Urinary bladder (tissue), 4 donors: ENCODE results near the gene LMBRD1. TPM values are rescaled to one million over a fixed set of nuclear protein-coding genes. Genes with fewer than 3 reads are reported as not detected.
"Not testable (repeated sequence)": the region's sequence is repeated elsewhere in the genome, so short reads cannot be mapped to it uniquely, and the experiment has no call there.

Source experiments
- DNase-seq: peaks from one replicate; pipeline ENCODE4 v3.0.0-alpha.2; 2015; ENCODE audit errors: extremely low spot score
- H3K27ac ChIP-seq: one replicate; pipeline ENCODE4 v1.5.1; 2013; ENCODE audit warnings: low read depth, mild to moderate bottlenecking, moderate library complexity
- H3K36me3 ChIP-seq: one replicate; pipeline ENCODE4 v1.6.1; 2013; ENCODE audit warnings: mild to moderate bottlenecking, moderate library complexity; ENCODE audit not compliant: insufficient read depth
- H3K4me1 ChIP-seq: one replicate; pipeline ENCODE4 v1.6.1; 2013; ENCODE audit warnings: mild to moderate bottlenecking, moderate library complexity; ENCODE audit not compliant: insufficient read depth
- H3K4me3 ChIP-seq: one replicate; pipeline ENCODE4 v1.5.1; 2013; ENCODE audit warnings: low read depth, low read length
- WGBS: extraction: QIAGEN DNeasy Blood & Tissue Kit; methylation state at CpG from one replicate; pipeline ENCODE4 v1.1.7; 2013; 5-methylcytosine and 5-hydroxymethylcytosine counted together
- polyA plus RNA-seq: library from polyadenylated mRNA; stranded (reverse); fragments of 200-250 nt; gene quantifications from one replicate; pipeline ENCODE4 v1.2.3, GENCODE V29; 2013
- total RNA-seq: library from RNA; depleted of rRNA; stranded (reverse); fragments of >200 nt; gene quantifications from one replicate; pipeline ENCODE4 v1.2.3, GENCODE V29; 2014
- donor health status: healthy with polysubstance abuse.
- donor health status: healthy.

Gene LMBRD1
- total and polyA plus RNA-seq, 2 donors = 50.4 to 86.8 TPM

- Histone ChIP-seq H3K4me1 (no peaks in the 10 kb centered on the region), H3K4me3 (no peak overlapping the region), H3K36me3 (no peaks in the 10 kb centered on the region), H3K27ac (no peak overlapping the region)
- DNase-seq = no peak
- WGBS = 83% methylated on average over 1 of the region's 1 CpG
Observed at GRCh38 chr6:69789578-69789977, 7.2 kb downstream of the LMBRD1 start.

DNA sequence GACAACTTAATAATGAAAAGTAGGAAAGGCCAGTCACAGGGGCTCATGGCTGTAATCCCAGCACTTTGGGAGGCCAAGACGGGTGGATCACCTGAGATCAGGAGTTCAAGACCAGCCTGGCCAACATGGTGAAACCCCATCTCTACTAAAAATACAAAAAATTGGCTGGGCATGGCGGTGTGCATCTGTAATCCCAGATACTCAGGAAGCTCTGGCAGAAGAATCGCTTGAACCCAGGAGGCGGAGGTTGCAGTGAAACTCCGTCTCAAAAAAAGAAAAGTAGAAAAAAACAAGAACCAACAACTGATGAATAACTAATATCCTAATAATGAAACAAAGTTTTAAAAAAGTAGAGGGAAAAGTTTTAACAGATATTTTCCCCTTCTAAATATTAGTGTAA is 9.4 kb downstream of the LMBRD1 start:
- H3K4me3 ChIP-seq, H3K36me3 ChIP-seq, H3K4me1 ChIP-seq, DNase-seq, H3K27ac ChIP-seq: not testable (repeated sequence)
- WGBS = 88% methylated on average over 5 of the region's 5 CpGs

DNA sequence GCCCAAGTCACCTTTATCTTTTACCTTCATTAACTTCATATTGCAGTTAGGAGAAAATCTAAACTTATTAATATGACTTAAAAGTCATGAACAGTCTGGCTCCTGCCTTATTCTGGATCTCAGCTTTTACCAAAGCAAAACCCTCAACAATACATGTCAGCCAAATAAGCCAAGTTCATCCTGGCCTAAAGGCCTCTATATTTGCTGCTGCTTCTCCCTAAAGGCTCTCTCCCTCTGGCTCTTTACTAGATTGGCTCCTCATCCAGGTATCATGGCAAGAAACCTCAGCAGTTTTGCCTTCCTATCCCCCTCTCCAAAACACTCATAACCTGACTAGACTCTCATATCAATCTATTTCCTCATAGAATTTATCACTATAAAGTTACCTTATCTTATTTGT is 11.1 kb downstream of the LMBRD1 start:
- Histone ChIP-seq H3K4me1 (peaks cover 2% of the 10 kb centered on the region), H3K36me3 (peaks cover 1% of the 10 kb centered on the region), H3K4me3 (no peak overlapping the region), H3K27ac (no peak overlapping the region)
- no peak for DNase-seq

DNA sequence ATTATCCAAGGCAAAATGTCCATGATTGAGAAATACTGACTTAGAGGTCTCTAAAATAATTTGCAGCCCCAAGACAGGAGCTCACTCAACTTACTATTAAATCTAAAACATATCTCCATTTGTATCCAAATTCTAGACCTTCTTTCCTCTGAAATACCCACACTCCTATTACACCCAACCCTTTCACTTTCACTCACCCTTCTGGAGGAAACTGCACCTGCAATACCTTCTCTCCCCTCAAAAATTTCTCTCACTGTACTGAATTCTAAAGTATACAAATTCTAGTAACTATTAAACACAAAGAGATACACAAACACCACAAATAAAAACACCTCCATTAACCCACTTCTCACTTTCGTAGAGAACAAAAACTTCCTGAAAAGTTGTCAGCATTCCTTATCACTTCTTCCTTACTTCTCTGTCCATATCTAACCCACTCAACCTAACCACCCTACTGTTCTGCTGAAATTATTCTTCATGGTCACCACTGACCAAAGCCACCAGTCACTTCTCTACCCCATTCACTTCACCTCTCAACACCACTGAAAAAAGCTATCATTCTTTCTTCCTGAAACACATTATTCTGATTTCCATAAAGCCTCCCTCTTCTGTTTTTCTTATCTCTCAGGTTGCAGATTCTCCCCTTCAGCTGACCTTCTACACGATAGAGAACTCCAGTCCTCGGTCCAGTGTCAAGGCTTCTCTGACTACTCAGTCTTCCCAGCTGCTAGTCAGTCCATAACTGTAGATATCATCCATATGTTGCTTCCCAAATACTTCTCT is 12.0 kb downstream of the LMBRD1 start:
- Histone ChIP-seq H3K27ac (no peak overlapping the region), H3K4me1 (peaks cover 3% of the 10 kb centered on the region)
- 80% methylated on average over 3 of the region's 3 CpGs for WGBS

DNA sequence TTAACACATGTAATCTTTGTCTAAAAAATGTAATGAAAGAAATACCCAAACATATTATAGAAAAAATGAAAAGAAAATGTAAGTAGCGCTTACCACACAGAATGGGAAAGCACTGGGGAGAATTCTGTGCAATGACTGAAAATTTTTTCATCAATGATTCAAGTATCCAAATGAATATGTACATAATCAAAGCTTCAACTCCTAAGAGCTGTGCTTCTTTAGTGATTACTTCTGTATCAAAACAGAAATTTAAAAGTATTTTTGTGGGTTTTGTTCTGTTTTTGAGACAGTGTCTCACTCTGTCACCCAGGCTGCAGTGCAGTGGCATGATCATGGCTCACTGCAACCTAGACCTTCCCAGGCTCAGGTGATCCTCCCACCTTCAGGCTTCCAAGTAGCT is 13.7 kb downstream of the LMBRD1 start:
- Histone ChIP-seq H3K4me1 (peaks cover 3% of the 10 kb centered on the region), H3K4me3 (no peak overlapping the region), H3K27ac (no peak overlapping the region), H3K36me3 (peaks cover 1% of the 10 kb centered on the region)
- 99% methylated on average over 1 of the region's 1 CpG for WGBS
- DNase-seq = no peak

More for the DNA sequence above, 12.0 kb downstream of the LMBRD1 start:
- H3K36me3 ChIP-seq = peaks cover 1% of the 10 kb centered on the region
- H3K4me3 ChIP-seq = no peak overlapping the region
- no peak for DNase-seq

DNA sequence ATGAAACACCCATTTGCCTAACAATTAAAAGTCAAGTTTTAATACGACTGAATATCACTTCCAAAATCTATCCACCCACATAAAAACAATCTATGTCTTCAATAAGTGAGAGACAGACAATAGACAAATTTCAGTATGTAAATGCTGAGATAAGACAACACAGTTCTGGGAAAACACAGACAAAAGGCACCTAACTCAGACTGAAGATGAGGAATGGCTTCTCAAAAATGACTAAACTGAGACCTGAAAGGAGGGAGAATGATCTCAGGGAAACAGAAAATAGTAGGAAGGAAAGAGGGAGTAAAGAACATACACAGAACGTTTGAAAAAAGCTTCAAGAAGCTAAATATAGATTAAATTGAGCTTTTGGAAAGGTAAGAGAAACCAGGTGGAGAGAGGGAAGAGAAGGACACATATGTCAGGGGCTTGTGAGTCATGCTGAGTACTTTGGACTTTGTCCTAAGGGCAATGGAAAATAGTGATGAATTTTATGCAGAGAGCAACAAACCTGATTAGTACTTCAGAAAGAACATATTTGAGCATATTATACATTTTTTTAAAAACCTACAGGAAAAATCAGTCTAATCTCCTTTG is 16.1 kb downstream of the LMBRD1 start:
- Histone ChIP-seq H3K4me1 (peaks cover 3% of the 10 kb centered on the region), H3K27ac (no peak overlapping the region), H3K4me3 (no peak overlapping the region), H3K36me3 (peaks cover 1% of the 10 kb centered on the region)
- DNase-seq = no peak
- 61% methylated on average over 2 of the region's 2 CpGs for WGBS

- Histone ChIP-seq H3K27ac (no peak overlapping the region), H3K4me1 (peaks cover 1% of the 10 kb centered on the region), H3K4me3 (no peak overlapping the region), H3K36me3 (peaks cover 1% of the 10 kb centered on the region)
- DNase-seq = no peak
Observed at GRCh38 chr6:69775941-69776340, 20.9 kb downstream of the LMBRD1 start.

DNA sequence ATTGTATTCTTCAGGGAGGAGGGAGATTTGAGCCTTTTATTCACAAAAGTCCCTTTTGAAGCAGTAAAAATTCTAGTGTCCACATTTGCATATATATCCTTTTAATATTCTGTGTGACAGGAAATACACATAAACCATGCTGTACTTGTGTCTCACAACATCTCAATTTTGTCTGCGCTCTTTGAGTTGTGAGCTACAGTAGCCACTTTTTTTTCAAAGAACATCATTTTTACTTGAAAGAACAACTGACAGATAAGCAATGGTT is 21.3 kb downstream of the LMBRD1 start:
- no peak for DNase-seq
- WGBS = 94% methylated on average over 1 of the region's 1 CpG
- peaks cover 1% of the 10 kb centered on the region for H3K4me1 ChIP-seq
- no peak overlapping the region for H3K4me3 ChIP-seq
- H3K27ac ChIP-seq = no peak overlapping the region
- no peaks in the 10 kb centered on the region for H3K36me3 ChIP-seq

- no peak for DNase-seq
- WGBS = 53% methylated on average over 4 of the region's 4 CpGs
- Histone ChIP-seq H3K36me3 (no peaks in the 10 kb centered on the region), H3K4me3 (no peak overlapping the region), H3K27ac (no peak overlapping the region), H3K4me1 (peaks cover under 1% of the 10 kb centered on the region)
Observed at GRCh38 chr6:69774740-69775584, 21.8 kb downstream of the LMBRD1 start.

DNA sequence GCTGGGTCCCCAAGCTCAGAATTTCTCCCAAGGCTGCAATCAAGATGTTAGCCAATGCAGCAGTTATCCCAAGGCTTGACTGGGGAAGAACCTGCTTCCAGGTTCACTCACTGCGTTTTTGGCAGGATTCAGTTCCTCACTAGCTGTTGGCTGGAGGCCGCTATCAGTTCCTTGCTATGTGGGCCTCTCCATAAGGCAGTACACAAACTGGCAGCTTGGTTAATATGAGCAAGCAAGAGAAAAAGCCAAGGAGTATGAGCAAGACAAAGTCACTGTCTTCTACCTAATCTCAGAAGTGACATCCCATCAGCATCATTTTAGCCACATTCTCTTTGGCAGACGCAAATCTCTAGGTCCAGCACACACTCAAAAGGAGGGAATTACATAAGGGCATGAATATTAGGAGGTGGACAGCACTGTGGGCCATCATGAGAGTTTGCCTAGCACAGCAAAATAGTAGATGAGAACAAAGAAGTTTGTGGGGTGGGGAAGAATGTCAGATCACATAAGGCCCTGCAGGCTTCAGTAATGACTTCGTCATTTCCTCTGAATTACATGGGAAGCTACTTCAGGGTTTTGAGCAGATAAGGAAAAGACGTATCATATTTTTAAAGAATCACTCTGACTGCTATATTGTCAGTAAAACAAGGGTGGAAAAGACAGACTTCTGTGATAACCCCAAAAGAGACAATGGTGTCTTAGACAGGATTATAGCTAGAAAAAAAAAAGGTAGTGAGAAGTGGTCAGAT is 25.5 kb downstream of the LMBRD1 start:
- no peak for DNase-seq
- Histone ChIP-seq H3K4me1 (no peaks in the 10 kb centered on the region), H3K4me3 (no peak overlapping the region), H3K27ac (no peak overlapping the region), H3K36me3 (no peaks in the 10 kb centered on the region)
- WGBS = 79% methylated on average over 5 of the region's 5 CpGs

DNA sequence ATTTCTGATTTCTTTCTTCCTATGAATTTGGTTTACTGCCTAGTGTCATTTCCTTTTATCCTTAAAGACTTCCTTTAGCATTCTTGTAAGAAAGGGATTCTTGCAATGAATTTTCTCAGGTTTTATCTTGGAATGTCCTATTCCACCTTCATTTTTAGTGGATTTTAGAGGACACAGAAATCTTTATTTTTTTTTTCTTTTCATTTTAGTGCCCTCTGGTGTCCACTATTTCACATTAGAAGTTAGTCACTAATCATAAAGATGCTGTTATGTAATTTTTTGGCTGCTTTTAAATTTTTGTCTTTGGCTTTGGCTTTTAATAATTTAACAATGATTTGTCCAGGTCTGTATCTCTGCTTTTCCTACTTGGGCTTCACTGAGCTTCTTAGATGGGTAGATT is 28.1 kb downstream of the LMBRD1 start:
- Histone ChIP-seq H3K36me3 (no peaks in the 10 kb centered on the region), H3K27ac (no peak overlapping the region), H3K4me3 (no peak overlapping the region), H3K4me1 (no peaks in the 10 kb centered on the region)
- no peak for DNase-seq

GRCh38 chr6:69763763-69764162 is 33.0 kb downstream of the LMBRD1 start:
- WGBS = 87% methylated on average over 3 of the region's 3 CpGs
- H3K4me3 ChIP-seq = no peak overlapping the region
- DNase-seq = no peak
- H3K27ac ChIP-seq = no peak overlapping the region
- H3K4me1 ChIP-seq = no peaks in the 10 kb centered on the region
- H3K36me3 ChIP-seq = no peaks in the 10 kb centered on the region

- no peak overlapping the region for H3K27ac ChIP-seq
- H3K36me3 ChIP-seq = no peaks in the 10 kb centered on the region
- WGBS = 47% methylated on average over 2 of the region's 2 CpGs
- DNase-seq = no peak
- no peak overlapping the region for H3K4me3 ChIP-seq
- H3K4me1 ChIP-seq = no peaks in the 10 kb centered on the region
Observed at GRCh38 chr6:69761853-69762252, 35.0 kb downstream of the LMBRD1 start.
